Measurements from ENCODE around the gene TRPC4AP.

The TRPC4AP gene

GRCh38 chr20:34987288-34988190, 105.1 kb downstream of the TRPC4AP start:
- no peak for DNase-seq (ENCODE audit: low read depth in 2 of 2)

- no peak for DNase-seq (ENCODE audit: low read depth in 2 of 2)
Observed at GRCh38 chr20:34986311-34987287, 106.0 kb downstream of the TRPC4AP start.

- DNase-seq (ENCODE audit: low read depth in 2 of 2) = no peak
Observed at GRCh38 chr20:34985461-34986310, 106.9 kb downstream of the TRPC4AP start.

GRCh38 chr20:34984756-34985261, 107.8 kb downstream of the TRPC4AP start:
- no peak for DNase-seq (ENCODE audit: low read depth in 2 of 2)

- DNase-seq (ENCODE audit: low read depth in 2 of 2) = no peak
Observed at GRCh38 chr20:34983995-34984735, 108.4 kb downstream of the TRPC4AP start.

GRCh38 chr20:34983089-34983820, 109.4 kb downstream of the TRPC4AP start:
- no peak for DNase-seq (ENCODE audit: low read depth in 2 of 2)

- no peak for DNase-seq (ENCODE audit: low read depth in 2 of 2)
Observed at GRCh38 chr20:34982270-34983088, 110.1 kb downstream of the TRPC4AP start.

- DNase-seq (ENCODE audit: low read depth in 2 of 2) = no peak
Observed at GRCh38 chr20:34980543-34981233, 111.9 kb downstream of the TRPC4AP start.

- DNase-seq (ENCODE audit: low read depth in 2 of 2) = no peak
Observed at GRCh38 chr20:34979366-34980153, 113.0 kb downstream of the TRPC4AP start.

- DNase-seq (ENCODE audit: low read depth in 2 of 2) = no peak
Observed at GRCh38 chr20:34978092-34978744, 114.4 kb downstream of the TRPC4AP start.

- no peak for DNase-seq (ENCODE audit: low read depth in 2 of 2)
Observed at GRCh38 chr20:34977365-34978091, 115.1 kb downstream of the TRPC4AP start.

GRCh38 chr20:34976286-34976685, 116.3 kb downstream of the TRPC4AP start:
- no peak for DNase-seq (ENCODE audit: low read depth in 2 of 2)

GRCh38 chr20:34974246-34974645, 118.4 kb downstream of the TRPC4AP start:
- no peak for DNase-seq (ENCODE audit: low read depth in 2 of 2)

- no peak for DNase-seq (ENCODE audit: low read depth in 2 of 2)
Observed at GRCh38 chr20:34971561-34972235, 120.9 kb downstream of the TRPC4AP start.

GRCh38 chr20:34970846-34971560, 121.6 kb downstream of the TRPC4AP start:
- no peak for DNase-seq (ENCODE audit: low read depth in 2 of 2)

Measured in stimulated activated CD4-positive, alpha-beta T cell treated with anti-CD3 and anti-CD28 coated beads, Interleukin-1b, Interleukin-23, amount 100 ng/mL, for 4 hours (primary cell).